ENCODE results near the gene PIK3CA.

- TF ChIP-seq CTCF (IDR thresholded peaks at IDR 0.05) (no peak), EZH2phosphoT487 (IDR thresholded peaks at IDR 0.05) (no peak)
Measured at GRCh38 chr3:179244878-179245277, 96.7 kb downstream of the PIK3CA start.
